ENCODE measurements around the gene HOXC13. TPM values are rescaled to one million over a fixed set of nuclear protein-coding genes. Genes with fewer than 3 reads are reported as not detected.

HOXC13 gene
- total RNA-seq, 1 donor from 2014 or later, result not detected

- Mint-ChIP-seq H3K36me3 (no peaks in the 10 kb centered on the region), H3K27ac (peak overlapping the region; percentile 28), H3K4me3 (peak overlapping the region; percentile 76), H3K9me3 (no peaks in the 10 kb centered on the region), H3K4me1 (ENCODE audit: unreplicated experiment) (peaks cover 11% of the 10 kb centered on the region), H3K27me3 (peaks cover 100% of the 10 kb centered on the region)
- DNase-seq (ENCODE audit: extremely low spot score, unreplicated experiment), result no peak
- TF ChIP-seq CTCF (conservative IDR thresholded peaks at IDR 0.05), result no peak
These were observed 57.0 kb downstream of the HOXC13 start for GRCh38 chr12:53995378-53996239.

Small RNA genes lying within 50 kb of the gene (microRNA-seq; reads per million reads assigned to microRNA genes)
- gene MIR196A2, result 5.5 reads per million, percentile 21 among the genes with 10 or more reads in this experiment

Other genes starting within 250 kb of the HOXC13 start
- gene CALCOCO1, start 211.4 kb upstream of the HOXC13 start, total RNA-seq (ENCODE audit: low replicate concordance), result 66.2 and 86.7 TPM in 2 replicates
- gene CISTR, start 186.9 kb upstream of the HOXC13 start, total RNA-seq (ENCODE audit: low replicate concordance), result not detected in 2 replicates
- gene HOXC12, start 16.1 kb downstream of the HOXC13 start, total RNA-seq (ENCODE audit: low replicate concordance), result not detected in 2 replicates
- gene HOXC11, start 34.3 kb downstream of the HOXC13 start, total RNA-seq (ENCODE audit: low replicate concordance), result 0.12 TPM in 1 of 2 replicates, not detected in the other
- gene HOTAIR, start 36.1 kb downstream of the HOXC13 start, total RNA-seq (ENCODE audit: low replicate concordance), result not detected in 2 replicates
- not detected in 2 replicates for gene HOXC10, start 46.3 kb downstream of the HOXC13 start, total RNA-seq (ENCODE audit: low replicate concordance)
- 0.27 and 0.36 TPM in 2 replicates for gene HOXC9, start 61.3 kb downstream of the HOXC13 start, total RNA-seq (ENCODE audit: low replicate concordance)
- 0.77 and 1.5 TPM in 2 replicates for gene HOXC8, start 70.2 kb downstream of the HOXC13 start, total RNA-seq (ENCODE audit: low replicate concordance)
- 4.8 and 23.0 TPM in 2 replicates for gene HOXC6, start 89.6 kb downstream of the HOXC13 start, total RNA-seq (ENCODE audit: low replicate concordance)
- gene HOXC5, start 94.2 kb downstream of the HOXC13 start, total RNA-seq (ENCODE audit: low replicate concordance), result 1.9 and 56.9 TPM in 2 replicates
- gene HOXC4, start 115.0 kb downstream of the HOXC13 start, total RNA-seq (ENCODE audit: low replicate concordance), result 6.7 and 47.9 TPM in 2 replicates